Nasal cavity respiratory epithelium epithelial cell of viscerocranial mucosa (primary cell): Measurements from ENCODE around the gene TLE5. TPM values are rescaled to one million over a fixed set of nuclear protein-coding genes. Genes with fewer than 3 reads are reported as not detected.

ENCODE experiments used
- total RNA-seq: library from RNA; depleted of rRNA; stranded (reverse); fragments of >200 nt; gene quantifications from 2 replicates; pipeline ENCODE4 v1.2.3, GENCODE V29; 2014

The TLE5 gene
- 85.4 and 251 TPM in 2 replicates for total RNA-seq

GRCh38 chr19:3062165-3063105 lies at the start of gene TLE5:
Gene TLE5, minus strand, starts transcription at chr19:3062495. Its CDS starts 295 bp downstream, at chr19:3062200.

GRCh38 chr19:3029065-3029923 lies 33.0 kb downstream of the TLE5 start, which contains the start of gene TLE2:
Gene TLE2, minus strand, starts transcription at chr19:3029280. Its CDS starts 376 bp downstream, at chr19:3028904.

Other genes starting within 250 kb of the TLE5 start
- gene ZNF554, start 242.6 kb downstream of the TLE5 start, total RNA-seq: 4.1 and 6.6 TPM in 2 replicates
- 7.2 and 8.8 TPM in 2 replicates for gene ZNF555, start 221.0 kb downstream of the TLE5 start, total RNA-seq
- 0.34 and 0.71 TPM in 2 replicates for gene ZNF556, start 195.2 kb downstream of the TLE5 start, total RNA-seq
- 15.4 and 16.1 TPM in 2 replicates for gene ZNF57, start 161.6 kb downstream of the TLE5 start, total RNA-seq
- 10.3 and 12.3 TPM in 2 replicates for gene ZNF77, start 117.5 kb downstream of the TLE5 start, total RNA-seq
- gene TLE6, start 84.9 kb downstream of the TLE5 start, total RNA-seq: 0.28 TPM in 1 of 2 replicates, not detected in the other
- gene TLE2, start 33.2 kb downstream of the TLE5 start, total RNA-seq: 0.34 and 3.9 TPM in 2 replicates
- 44.8 and 62.5 TPM in 2 replicates for gene GNA11, start 31.9 kb upstream of the TLE5 start, total RNA-seq
- 93.0 and 95.7 TPM in 2 replicates for gene GNA15, start 73.5 kb upstream of the TLE5 start, total RNA-seq
- gene S1PR4, start 116.3 kb upstream of the TLE5 start, total RNA-seq: 0.43 TPM in 1 of 2 replicates, not detected in the other
- gene NCLN, start 123.4 kb upstream of the TLE5 start, total RNA-seq: 42.0 and 96.2 TPM in 2 replicates
- 0.07 TPM in 1 of 2 replicates, not detected in the other for gene CELF5, start 162.2 kb upstream of the TLE5 start, total RNA-seq